ENCODE data around the gene REEP3.
"Not testable (repeated sequence)": the region's sequence is repeated elsewhere in the genome, so short reads cannot be mapped to it uniquely, and the experiment has no call there.

The REEP3 gene

DNA sequence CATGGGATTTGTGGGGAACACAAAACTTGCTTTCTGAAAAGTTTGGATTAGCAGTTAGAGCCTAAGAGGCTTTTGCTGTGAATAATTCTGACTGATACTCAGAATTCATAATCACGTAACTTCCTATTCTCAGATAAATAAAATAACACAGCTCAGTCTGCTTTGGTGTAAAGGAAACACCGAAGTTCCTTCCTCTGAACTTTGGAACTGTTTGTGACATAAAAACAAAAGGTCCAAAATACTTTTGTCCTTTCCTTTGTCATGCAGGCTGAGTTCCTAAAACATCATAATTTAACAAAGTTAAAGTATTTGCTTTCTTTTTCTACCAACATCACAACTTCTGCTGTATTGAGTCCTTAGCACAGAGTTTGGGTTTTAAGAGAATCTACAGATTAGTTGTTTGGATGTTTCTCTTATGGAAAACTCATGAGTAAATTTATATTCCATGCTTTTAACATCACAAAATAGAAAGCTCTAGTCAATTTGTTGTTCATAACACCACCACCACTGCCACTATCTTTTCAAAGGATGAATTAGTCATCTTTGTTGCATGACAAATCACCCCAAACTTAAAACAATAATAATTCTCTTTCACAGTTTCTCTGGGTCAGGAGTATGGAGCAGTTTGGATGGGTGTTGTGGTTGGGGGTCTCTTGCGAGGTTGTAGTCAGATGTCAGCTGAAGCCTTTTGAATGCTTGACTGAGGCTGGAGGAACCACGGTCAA, 123.4 kb downstream of the REEP3 start:
- no peaks in the 10 kb centered on the region for H3K36me3 Mint-ChIP-seq (ENCODE audit: low read depth)
- TF ChIP-seq, protein P1, sequence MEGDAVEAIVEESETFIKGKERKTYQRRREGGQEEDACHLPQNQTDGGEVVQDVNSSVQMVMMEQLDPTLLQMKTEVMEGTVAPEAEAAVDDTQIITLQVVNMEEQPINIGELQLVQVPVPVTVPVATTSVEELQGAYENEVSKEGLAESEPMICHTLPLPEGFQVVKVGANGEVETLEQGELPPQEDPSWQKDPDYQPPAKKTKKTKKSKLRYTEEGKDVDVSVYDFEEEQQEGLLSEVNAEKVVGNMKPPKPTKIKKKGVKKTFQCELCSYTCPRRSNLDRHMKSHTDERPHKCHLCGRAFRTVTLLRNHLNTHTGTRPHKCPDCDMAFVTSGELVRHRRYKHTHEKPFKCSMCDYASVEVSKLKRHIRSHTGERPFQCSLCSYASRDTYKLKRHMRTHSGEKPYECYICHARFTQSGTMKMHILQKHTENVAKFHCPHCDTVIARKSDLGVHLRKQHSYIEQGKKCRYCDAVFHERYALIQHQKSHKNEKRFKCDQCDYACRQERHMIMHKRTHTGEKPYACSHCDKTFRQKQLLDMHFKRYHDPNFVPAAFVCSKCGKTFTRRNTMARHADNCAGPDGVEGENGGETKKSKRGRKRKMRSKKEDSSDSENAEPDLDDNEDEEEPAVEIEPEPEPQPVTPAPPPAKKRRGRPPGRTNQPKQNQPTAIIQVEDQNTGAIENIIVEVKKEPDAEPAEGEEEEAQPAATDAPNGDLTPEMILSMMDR (IDR thresholded peaks at IDR 0.05; ENCODE audit: unreplicated experiment in 3 of 3): no peak
- H3K4me1 Mint-ChIP-seq: no peaks in the 10 kb centered on the region
- H3K27me3 Mint-ChIP-seq (ENCODE audit: low read depth): no peaks in the 10 kb centered on the region
- H3K9me3 Mint-ChIP-seq: no peaks in the 10 kb centered on the region
- no peak overlapping the region for H3K4me3 Mint-ChIP-seq
- H3K27ac Mint-ChIP-seq: peak overlapping the region in 1 of 3 experiments; percentile 9

DNA sequence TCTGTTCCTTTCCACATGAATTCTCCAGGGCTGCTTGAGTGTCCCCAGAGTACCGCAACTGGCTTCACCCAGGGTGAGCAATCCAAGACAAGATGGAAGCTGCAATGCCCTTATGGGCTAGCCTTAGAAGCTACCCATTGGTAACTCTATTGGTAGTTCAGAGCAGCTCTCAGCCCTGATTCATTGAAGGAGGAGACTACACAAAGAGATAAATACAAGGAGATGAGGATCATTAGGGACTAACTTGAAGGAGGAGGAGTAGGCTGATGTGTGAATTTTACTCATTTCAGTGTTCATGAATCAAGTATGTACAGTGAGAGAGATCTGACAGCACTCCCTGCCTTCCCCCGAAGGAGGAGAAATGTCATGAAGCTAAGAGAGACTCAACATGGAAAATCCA, 124.0 kb downstream of the REEP3 start:
- Mint-ChIP-seq H3K9me3 (no peaks in the 10 kb centered on the region), H3K36me3 (ENCODE audit: low read depth) (no peaks in the 10 kb centered on the region), H3K4me1 (no peaks in the 10 kb centered on the region), H3K27me3 (ENCODE audit: low read depth) (no peaks in the 10 kb centered on the region), H3K4me3 (no peak overlapping the region), H3K27ac (peak overlapping the region in 1 of 3 experiments; percentile 9)
- TF ChIP-seq, protein P1 (IDR thresholded peaks at IDR 0.05; ENCODE audit: unreplicated experiment in 3 of 3): no peak

DNA sequence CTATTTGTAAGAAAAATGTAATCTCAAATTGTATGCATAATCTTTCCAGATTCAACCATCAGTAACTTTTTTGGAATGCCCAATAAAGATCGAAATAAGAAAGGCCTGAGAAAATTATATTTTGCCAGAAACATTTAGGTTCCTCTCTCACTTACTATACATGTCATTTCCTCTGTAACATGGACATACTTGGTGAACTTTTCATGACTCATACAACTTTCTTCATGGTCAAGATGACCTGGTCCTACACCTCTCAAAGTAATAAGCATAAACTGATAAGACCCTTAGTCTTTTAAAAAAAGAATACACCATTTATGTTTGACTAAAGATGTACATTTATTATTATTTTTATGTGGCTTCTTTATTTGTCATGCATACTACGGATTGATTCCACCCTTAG, 125.3 kb downstream of the REEP3 start:
- H3K9me3 Mint-ChIP-seq: no peaks in the 10 kb centered on the region
- H3K4me3 Mint-ChIP-seq: no peak overlapping the region
- H3K27ac Mint-ChIP-seq: no peak overlapping the region
- H3K36me3 Mint-ChIP-seq (ENCODE audit: low read depth): no peaks in the 10 kb centered on the region
- TF ChIP-seq, protein P1 (IDR thresholded peaks at IDR 0.05; ENCODE audit: unreplicated experiment in 3 of 3): no peak
- no peaks in the 10 kb centered on the region for H3K4me1 Mint-ChIP-seq
- H3K27me3 Mint-ChIP-seq (ENCODE audit: low read depth): no peaks in the 10 kb centered on the region

DNA sequence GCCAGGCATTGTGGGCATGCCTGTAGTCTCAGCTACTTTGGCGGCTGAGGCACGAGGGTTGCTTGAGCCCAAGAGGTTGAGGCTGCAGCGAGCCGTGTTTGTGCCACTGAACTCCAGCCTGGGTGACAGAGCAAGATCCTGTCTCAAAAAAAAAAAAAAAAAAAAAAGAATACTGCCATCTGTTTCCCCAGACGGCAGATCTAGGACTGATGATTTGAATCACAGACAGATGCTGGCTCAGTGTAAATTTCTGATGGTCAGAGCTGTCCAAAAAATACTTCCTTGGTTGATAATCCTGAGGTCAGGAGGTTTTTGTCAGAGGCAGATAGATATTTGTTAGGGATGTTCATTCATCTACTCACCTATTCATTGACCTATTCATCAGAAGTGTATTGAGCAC, 130.7 kb downstream of the REEP3 start:
- TF ChIP-seq, protein P1 (IDR thresholded peaks at IDR 0.05; ENCODE audit: unreplicated experiment in 3 of 3): no peak
- H3K9me3 Mint-ChIP-seq: no peaks in the 10 kb centered on the region
- H3K36me3 Mint-ChIP-seq (ENCODE audit: low read depth): no peaks in the 10 kb centered on the region
- no peak overlapping the region for H3K4me3 Mint-ChIP-seq
- H3K27me3 Mint-ChIP-seq (ENCODE audit: low read depth): no peaks in the 10 kb centered on the region
- H3K27ac Mint-ChIP-seq: no peak overlapping the region
- H3K4me1 Mint-ChIP-seq: no peaks in the 10 kb centered on the region

DNA sequence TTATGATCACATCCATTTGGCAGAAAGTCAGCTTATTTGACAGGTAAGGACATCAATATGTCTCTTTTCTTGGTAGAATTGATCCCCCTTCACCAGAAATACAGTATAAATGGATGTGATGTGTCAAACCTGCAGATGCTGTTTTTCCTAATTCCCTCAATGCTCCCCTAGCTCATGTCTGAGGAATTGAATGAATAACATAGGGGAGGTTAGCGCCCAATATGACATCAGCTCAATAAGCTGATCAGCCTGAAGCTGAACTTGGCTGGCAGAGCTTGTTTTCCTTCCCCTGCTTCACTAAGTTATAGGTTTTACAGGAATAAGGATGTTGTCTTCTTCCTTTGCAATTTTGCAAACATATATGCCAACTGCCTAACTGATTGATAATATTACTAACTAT, 132.5 kb downstream of the REEP3 start:
- Mint-ChIP-seq H3K4me3 (no peak overlapping the region), H3K4me1 (no peaks in the 10 kb centered on the region), H3K9me3 (no peaks in the 10 kb centered on the region), H3K27ac (no peak overlapping the region), H3K27me3 (ENCODE audit: low read depth) (no peaks in the 10 kb centered on the region), H3K36me3 (ENCODE audit: low read depth) (no peaks in the 10 kb centered on the region)
- TF ChIP-seq, protein P1 (IDR thresholded peaks at IDR 0.05; ENCODE audit: unreplicated experiment in 3 of 3): no peak

DNA sequence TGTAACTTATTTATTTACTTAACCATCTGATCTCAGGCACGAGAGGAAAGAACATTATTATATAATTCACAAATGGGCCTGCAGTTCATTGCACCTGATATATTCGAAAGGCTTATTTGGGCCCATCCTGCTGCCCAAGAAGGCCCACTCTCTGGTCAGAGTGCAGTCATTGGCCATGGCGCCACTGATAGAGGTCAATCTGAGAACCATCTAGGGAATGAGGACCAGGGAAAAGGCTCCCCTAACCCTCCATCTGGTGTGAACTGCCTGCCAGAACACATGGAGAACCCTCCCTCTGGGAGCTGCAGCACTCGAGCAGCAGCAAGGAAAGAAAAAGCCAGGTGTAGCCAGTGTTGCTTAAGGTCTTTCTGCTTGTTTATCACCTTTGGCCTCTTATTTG, 136.6 kb downstream of the REEP3 start:
- no peaks in the 10 kb centered on the region for H3K27me3 Mint-ChIP-seq (ENCODE audit: low read depth)
- H3K36me3 Mint-ChIP-seq (ENCODE audit: low read depth): no peaks in the 10 kb centered on the region
- H3K9me3 Mint-ChIP-seq: no peaks in the 10 kb centered on the region
- TF ChIP-seq, protein P1 (IDR thresholded peaks at IDR 0.05; ENCODE audit: unreplicated experiment in 3 of 3): no peak
- H3K27ac Mint-ChIP-seq: no peak overlapping the region
- no peak overlapping the region for H3K4me3 Mint-ChIP-seq
- H3K4me1 Mint-ChIP-seq: no peaks in the 10 kb centered on the region

DNA sequence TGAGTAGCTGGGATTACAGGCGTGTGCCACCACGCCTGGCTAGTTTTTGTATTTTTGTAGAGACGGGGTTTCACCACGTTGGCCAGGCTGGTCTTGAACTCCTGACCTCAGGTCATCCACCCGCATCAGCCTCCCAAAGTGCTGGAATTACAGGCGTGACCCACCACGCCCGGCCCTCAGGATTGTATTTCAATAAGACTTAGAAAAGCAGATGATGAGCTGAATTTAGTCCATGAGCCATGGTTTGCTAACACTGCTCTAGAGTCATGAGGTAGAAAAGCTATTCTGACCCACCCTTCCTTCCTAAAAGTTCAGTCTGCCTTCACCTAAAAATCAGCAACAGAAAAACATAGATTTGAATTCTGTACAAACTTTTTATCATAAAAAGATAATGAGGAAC, 139.7 kb downstream of the REEP3 start:
- not testable (repeated sequence) for H3K9me3 Mint-ChIP-seq; H3K27ac Mint-ChIP-seq; H3K27me3 Mint-ChIP-seq (ENCODE audit: low read depth); H3K4me1 Mint-ChIP-seq; H3K36me3 Mint-ChIP-seq (ENCODE audit: low read depth); H3K4me3 Mint-ChIP-seq

Measured in nephron (organoid).